Measurements from ENCODE around the gene CHRNE. TPM values are rescaled to one million over a fixed set of nuclear protein-coding genes. Genes with fewer than 3 reads are reported as not detected.

CHRNE gene
- total and polyA plus RNA-seq, 2 of the 4 experiments (the other 2 are of a cell fraction): under 0.01 to 0.21 TPM

DNA sequence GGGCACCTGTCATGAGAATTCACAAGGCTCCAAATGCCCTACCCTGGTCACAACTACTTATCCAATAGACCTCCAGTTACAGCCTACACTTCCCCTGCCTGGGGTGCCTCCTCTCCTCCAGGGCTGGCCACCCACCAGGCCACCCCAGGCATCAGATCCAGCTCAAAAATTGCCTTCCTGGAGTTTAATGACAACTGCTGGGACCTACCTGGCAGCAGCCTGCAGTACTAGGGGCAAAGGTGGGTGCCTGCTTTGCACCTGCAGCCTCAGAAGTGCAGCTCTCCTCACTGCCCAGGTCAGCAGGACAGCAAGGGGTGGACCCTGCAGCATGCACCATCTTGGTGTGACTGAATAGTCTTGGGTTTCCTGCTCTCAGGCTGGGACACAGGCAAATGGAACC lies 32.8 kb upstream of the CHRNE start:
- H2AK5ac ChIP-seq (ENCODE audit: low read depth, low read length): no peak overlapping the region
- BruUV-seq (replicated peaks): no TSS peak
- H3K56ac ChIP-seq (ENCODE audit: extremely low read depth, insufficient read depth, low read length): no peak overlapping the region

More for the DNA sequence above, 32.8 kb upstream of the CHRNE start:
- Histone ChIP-seq H3K4me3 (ENCODE audit: insufficient read depth, low read depth, low read length) (no peak overlapping the region), H3K4me1 (ENCODE audit: control insufficient read depth, insufficient read depth, low read length) (peaks cover 11% of the 10 kb centered on the region), H2BK120ac (ENCODE audit: low read depth, low read length) (no peak overlapping the region), H2BK20ac (ENCODE audit: low read depth, low read length) (no peak overlapping the region), H3K27ac (ENCODE audit: insufficient read depth, low read length) (no peak overlapping the region), H2AFZ (replicated peaks; ENCODE audit: low read length, poor library complexity) (no peak overlapping the region), H3K4ac (ENCODE audit: low read depth, low read length) (no peak overlapping the region), H3K9me3 (ENCODE audit: control insufficient read depth, insufficient read depth, low read length) (no peaks in the 10 kb centered on the region), H3K9me1 (ENCODE audit: insufficient read depth, low read length) (peaks cover 17% of the 10 kb centered on the region), H4K91ac (ENCODE audit: insufficient read depth, low read depth, low read length) (no peak overlapping the region), H3K79me1 (ENCODE audit: low read depth in 1 of 2, low read length in 2 of 2) (peaks cover 10 to 21% of the 10 kb centered on the region in 2 experiments; a peak in 3 of 4 replicates), H2AK9ac (replicated peaks; ENCODE audit: low read depth, low read length, poor library complexity) (no peak overlapping the region), H2BK5ac (ENCODE audit: low read depth, low read length, poor library complexity, severe bottlenecking) (no peak overlapping the region), H3K23ac (ENCODE audit: low read depth, low read length) (no peak overlapping the region), H4K5ac (ENCODE audit: low read depth, low read length) (no peak overlapping the region), H3K14ac (replicated peaks; ENCODE audit: low read depth, low read length) (no peak overlapping the region), H4K8ac (ENCODE audit: low read depth in 2 of 2, low read length in 2 of 2) (no peak overlapping the region), H2BK15ac (ENCODE audit: low read depth, low read length) (no peak overlapping the region), H4K20me1 (ENCODE audit: insufficient read depth, low read length) (0 out of 2 replicates have a peak, but pooled peaks cover 7% of the 10 kb centered on the region), H3K27me3 (ENCODE audit: control insufficient read depth, insufficient read depth, low read length) (no peaks in the 10 kb centered on the region), H3K9ac (ENCODE audit: low read depth, low read length) (no peak overlapping the region), H3K4me2 (ENCODE audit: low read depth, low read length) (no peak overlapping the region), H3K36me3 (ENCODE audit: control insufficient read depth, insufficient read depth, low read length) (peaks cover 19% of the 10 kb centered on the region), H3K18ac (ENCODE audit: low read depth, low read length) (no peak overlapping the region)
- DNase-seq: no peak
- intact Hi-C loops (cut with micrococcal nuclease): no loop called here
- TF ChIP-seq, protein P1, sequence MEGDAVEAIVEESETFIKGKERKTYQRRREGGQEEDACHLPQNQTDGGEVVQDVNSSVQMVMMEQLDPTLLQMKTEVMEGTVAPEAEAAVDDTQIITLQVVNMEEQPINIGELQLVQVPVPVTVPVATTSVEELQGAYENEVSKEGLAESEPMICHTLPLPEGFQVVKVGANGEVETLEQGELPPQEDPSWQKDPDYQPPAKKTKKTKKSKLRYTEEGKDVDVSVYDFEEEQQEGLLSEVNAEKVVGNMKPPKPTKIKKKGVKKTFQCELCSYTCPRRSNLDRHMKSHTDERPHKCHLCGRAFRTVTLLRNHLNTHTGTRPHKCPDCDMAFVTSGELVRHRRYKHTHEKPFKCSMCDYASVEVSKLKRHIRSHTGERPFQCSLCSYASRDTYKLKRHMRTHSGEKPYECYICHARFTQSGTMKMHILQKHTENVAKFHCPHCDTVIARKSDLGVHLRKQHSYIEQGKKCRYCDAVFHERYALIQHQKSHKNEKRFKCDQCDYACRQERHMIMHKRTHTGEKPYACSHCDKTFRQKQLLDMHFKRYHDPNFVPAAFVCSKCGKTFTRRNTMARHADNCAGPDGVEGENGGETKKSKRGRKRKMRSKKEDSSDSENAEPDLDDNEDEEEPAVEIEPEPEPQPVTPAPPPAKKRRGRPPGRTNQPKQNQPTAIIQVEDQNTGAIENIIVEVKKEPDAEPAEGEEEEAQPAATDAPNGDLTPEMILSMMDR (conservative IDR thresholded peaks at IDR 0.05; ENCODE audit: low read depth, low read length): no peak
- TF ChIP-seq MAFK (IDR thresholded peaks at IDR 0.05; ENCODE audit: low read depth, low read length): no peak
- TF ChIP-seq NFE2L2 (IDR thresholded peaks at IDR 0.05; ENCODE audit: low read depth, low read length): no peak
- no peak for TF ChIP-seq RCOR1 (IDR thresholded peaks at IDR 0.05; ENCODE audit: insufficient replicate concordance, low read length)
- TF ChIP-seq SMC3 (IDR thresholded peaks at IDR 0.05; ENCODE audit: low read depth, low read length): no peak
- TF ChIP-seq CHD1 (IDR thresholded peaks at IDR 0.05; ENCODE audit: low read depth, low read length): no peak
- TF ChIP-seq RFX5 (IDR thresholded peaks at IDR 0.05; ENCODE audit: low read depth, low read length): no peak
- no peak for TF ChIP-seq ELK1 (IDR thresholded peaks at IDR 0.05; ENCODE audit: borderline replicate concordance, low read depth, low read length)
- no peak for TF ChIP-seq USF2 (IDR thresholded peaks at IDR 0.05; ENCODE audit: low read depth, low read length)
- TF ChIP-seq BHLHE40 (IDR thresholded peaks at IDR 0.05; ENCODE audit: low read depth, low read length): no peak
- no peak for TF ChIP-seq POLR2A (IDR thresholded peaks at IDR 0.05; ENCODE audit: low read depth, low read length)
- TF ChIP-seq RAD21 (IDR thresholded peaks at IDR 0.05; ENCODE audit: low read length): no peak
- TF ChIP-seq MAZ (IDR thresholded peaks at IDR 0.05; ENCODE audit: borderline replicate concordance, low read depth, low read length): no peak
- no peak for TF ChIP-seq MXI1 (IDR thresholded peaks at IDR 0.05; ENCODE audit: borderline replicate concordance, low read depth, low read length)
- TF ChIP-seq FOS (IDR thresholded peaks at IDR 0.05; ENCODE audit: low read depth, low read length): no peak
- no peak for TF ChIP-seq CEBPB (IDR thresholded peaks at IDR 0.05; ENCODE audit: low read depth, low read length)
- CTCF ChIA-PET: interaction anchor here (1.5 kb wide), 1 partner anchor 26 kb away, joined by 3 read pairs; no protein-coding TSS in a partner anchor
- no peak for ATAC-seq (ENCODE audit: low read depth)
- in situ Hi-C loops (cut with MboI; ENCODE audit: low sequenced_read_pairs): no loop called here
- dilution Hi-C loops (cut with HindIII; ENCODE audit: low sequenced_read_pairs, unreplicated experiment): no loop called here
- POLR2A ChIA-PET (ENCODE audit: unreplicated experiment): no interaction called here
